Measurements from ENCODE around the gene SOCS4.
"Not testable (repeated sequence)": the region's sequence is repeated elsewhere in the genome, so short reads cannot be mapped to it uniquely, and the experiment has no call there.

Gene SOCS4

GRCh38 chr14:55015006-55015405 lies 12.0 kb upstream of the SOCS4 start:
- in situ Hi-C loops (cut with HindIII; ENCODE audit: low sequenced_read_pairs): no loop called here
- no peak for DNase-seq (ENCODE audit: low read depth, low spot score)
- no peak for TF ChIP-seq CTCF (IDR thresholded peaks at IDR 0.05; ENCODE audit: low read depth, low read length)
- no peak overlapping the region for H3K4me3 ChIP-seq (ENCODE audit: low read depth, low read length)

- TF ChIP-seq CTCF (IDR thresholded peaks at IDR 0.05; ENCODE audit: low read depth, low read length): no peak
- in situ Hi-C loops (cut with HindIII; ENCODE audit: low sequenced_read_pairs): no loop called here
Measured at GRCh38 chr14:55019968-55020554, 7.0 kb upstream of the SOCS4 start.

GRCh38 chr14:55024365-55024764 lies 2.7 kb upstream of the SOCS4 start:
- DNase-seq (ENCODE audit: low read depth, low spot score); H3K4me3 ChIP-seq (ENCODE audit: low read depth, low read length); in situ Hi-C loops (cut with HindIII; ENCODE audit: low sequenced_read_pairs): not testable (repeated sequence)

More at GRCh38 chr14:55019968-55020554, 7.0 kb upstream of the SOCS4 start:
- DNase-seq (ENCODE audit: low read depth, low spot score): no peak
- H3K4me3 ChIP-seq (ENCODE audit: low read depth, low read length): no peak overlapping the region

GRCh38 chr14:55025948-55026347 lies 1.1 kb upstream of the SOCS4 start:
- in situ Hi-C loops (cut with HindIII; ENCODE audit: low sequenced_read_pairs): no loop called here
- peak overlapping the region; percentile 73 for H3K4me3 ChIP-seq (ENCODE audit: low read depth, low read length)
- no peak for TF ChIP-seq CTCF (IDR thresholded peaks at IDR 0.05; ENCODE audit: low read depth, low read length)
- no peak for DNase-seq (ENCODE audit: low read depth, low spot score)

- TF ChIP-seq CTCF (IDR thresholded peaks at IDR 0.05; ENCODE audit: low read depth, low read length): no peak
- peak overlapping the region; percentile 73 for H3K4me3 ChIP-seq (ENCODE audit: low read depth, low read length)
- in situ Hi-C loops (cut with HindIII; ENCODE audit: low sequenced_read_pairs): no loop called here
- no peak for DNase-seq (ENCODE audit: low read depth, low spot score)
Measured at GRCh38 chr14:55026441-55026792, 619 bp upstream of the SOCS4 start.

GRCh38 chr14:55028066-55028465 lies 1.0 kb downstream of the SOCS4 start:
- DNase-seq (ENCODE audit: low read depth, low spot score): no peak
- no peak for TF ChIP-seq CTCF (IDR thresholded peaks at IDR 0.05; ENCODE audit: low read depth, low read length)
- H3K4me3 ChIP-seq (ENCODE audit: low read depth, low read length): peak overlapping the region; percentile 73
- in situ Hi-C loops (cut with HindIII; ENCODE audit: low sequenced_read_pairs): no loop called here

- peak overlapping the region; percentile 73 for H3K4me3 ChIP-seq (ENCODE audit: low read depth, low read length)
- in situ Hi-C loops (cut with HindIII; ENCODE audit: low sequenced_read_pairs): no loop called here
- no peak for DNase-seq (ENCODE audit: low read depth, low spot score)
- no peak for TF ChIP-seq CTCF (IDR thresholded peaks at IDR 0.05; ENCODE audit: low read depth, low read length)
Measured at GRCh38 chr14:55028476-55028875, 1.4 kb downstream of the SOCS4 start.
